Measurements from ENCODE around the gene PSMC3.

GRCh38 chr11:47448566-47449427, 22.6 kb upstream of the PSMC3 start, which contains the start of gene RAPSN:
- no peak for TF ChIP-seq CTCF (IDR thresholded peaks at IDR 0.05; ENCODE audit: poor library complexity)
- no peak for TF ChIP-seq EZH2phosphoT487 (IDR thresholded peaks at IDR 0.05; ENCODE audit: low read depth, severe bottlenecking, unreplicated experiment)
- no peak for TF ChIP-seq EZH2 (IDR thresholded peaks at IDR 0.05; ENCODE audit: borderline replicate concordance)
